Measurements from ENCODE around the gene RGS3. TPM values are rescaled to one million over a fixed set of nuclear protein-coding genes. Genes with fewer than 3 reads are reported as not detected.

Gene RGS3
- total and polyA plus RNA-seq, 11 donors, result 93.4 to 214 (median 134) TPM

GRCh38 chr9:113632776-113633590, 169.5 kb downstream of the RGS3 start:
- peaks cover 0 to 43% (median 19%) of the 10 kb centered on the region in 12 donors for H3K4me1 ChIP-seq
- 79 to 81% (median 80%) methylated on average over 15 of the region's 15 CpGs for WGBS, 4 donors
- ATAC-seq, result peak in 3 of 4 donors; percentile 15 to 52 (median 29)

DNA sequence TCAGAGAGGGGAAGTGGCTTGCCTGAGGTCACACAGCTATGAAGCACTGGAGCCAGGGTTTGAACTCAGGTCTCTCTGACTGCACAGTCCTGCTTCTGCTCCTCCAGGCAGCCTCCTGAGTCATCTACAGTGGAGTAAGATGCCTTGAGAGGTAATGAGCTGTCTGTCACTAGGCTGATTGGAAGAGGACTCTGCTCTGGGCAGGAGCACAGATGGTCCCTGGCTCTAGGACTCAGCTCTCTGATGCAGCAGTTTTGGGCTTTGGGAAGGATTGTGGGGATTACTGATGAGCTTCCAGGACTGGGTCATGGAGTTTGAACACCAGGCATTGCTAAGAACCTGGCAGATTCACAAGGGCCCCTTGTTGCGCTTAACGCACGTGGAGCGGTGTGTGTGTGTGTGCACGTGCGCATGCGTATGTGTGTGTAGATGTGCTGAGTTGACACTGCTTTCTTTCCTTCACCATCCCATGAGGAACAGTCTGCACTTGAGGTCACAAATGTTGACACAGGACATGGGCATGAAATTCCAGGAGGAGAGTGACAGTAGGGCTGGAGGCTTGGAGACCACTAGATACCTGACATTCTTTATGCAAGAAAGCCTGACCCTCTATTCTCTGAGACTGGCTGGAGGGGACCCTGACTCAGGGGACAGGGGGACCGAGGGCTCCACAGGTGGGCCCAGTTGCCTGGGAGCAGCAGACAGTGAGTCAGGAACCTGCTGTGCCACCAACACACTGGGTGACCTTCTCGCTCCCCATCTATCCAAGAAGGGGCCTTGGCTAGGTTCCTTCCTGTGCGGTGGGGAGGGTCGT, 170.5 kb downstream of the RGS3 start:
- peak overlapping the region in 2 of 12 donors; percentile 6 to 31 for H3K27ac ChIP-seq
- H3K36me3 ChIP-seq, result no peaks in the 10 kb centered on the region
- 83 to 88% (median 84%) methylated on average over 11 of the region's 11 CpGs for whole genome bisulfite sequencing, 4 donors
- peak in 2 of 5 donors; percentile 13 to 36 for DNase-seq
- intact Hi-C loops (cut with DNase I), result loop anchor here in 1 of 10 donors (2.0 kb wide), 1 partner anchor 19 kb away; no protein-coding TSS in a partner anchor
- peak in 2 of 4 donors; percentile 12 to 19 for ATAC-seq
- H3K9me3 ChIP-seq, result no peaks in the 10 kb centered on the region
- TF ChIP-seq, protein P1, sequence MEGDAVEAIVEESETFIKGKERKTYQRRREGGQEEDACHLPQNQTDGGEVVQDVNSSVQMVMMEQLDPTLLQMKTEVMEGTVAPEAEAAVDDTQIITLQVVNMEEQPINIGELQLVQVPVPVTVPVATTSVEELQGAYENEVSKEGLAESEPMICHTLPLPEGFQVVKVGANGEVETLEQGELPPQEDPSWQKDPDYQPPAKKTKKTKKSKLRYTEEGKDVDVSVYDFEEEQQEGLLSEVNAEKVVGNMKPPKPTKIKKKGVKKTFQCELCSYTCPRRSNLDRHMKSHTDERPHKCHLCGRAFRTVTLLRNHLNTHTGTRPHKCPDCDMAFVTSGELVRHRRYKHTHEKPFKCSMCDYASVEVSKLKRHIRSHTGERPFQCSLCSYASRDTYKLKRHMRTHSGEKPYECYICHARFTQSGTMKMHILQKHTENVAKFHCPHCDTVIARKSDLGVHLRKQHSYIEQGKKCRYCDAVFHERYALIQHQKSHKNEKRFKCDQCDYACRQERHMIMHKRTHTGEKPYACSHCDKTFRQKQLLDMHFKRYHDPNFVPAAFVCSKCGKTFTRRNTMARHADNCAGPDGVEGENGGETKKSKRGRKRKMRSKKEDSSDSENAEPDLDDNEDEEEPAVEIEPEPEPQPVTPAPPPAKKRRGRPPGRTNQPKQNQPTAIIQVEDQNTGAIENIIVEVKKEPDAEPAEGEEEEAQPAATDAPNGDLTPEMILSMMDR (IDR thresholded peaks at IDR 0.05), result no peak
- no peak for TF ChIP-seq POLR2A (IDR thresholded peaks at IDR 0.05)
- no peak overlapping the region for H3K4me3 ChIP-seq
- H3K27me3 ChIP-seq, result no peaks in the 10 kb centered on the region
- H3K4me1 ChIP-seq, result peaks cover 0 to 43% (median 19%) of the 10 kb centered on the region in 12 donors

More at GRCh38 chr9:113632776-113633590, 169.5 kb downstream of the RGS3 start:
- no peak for TF ChIP-seq POLR2A (IDR thresholded peaks at IDR 0.05)
- TF ChIP-seq, protein P1 (IDR thresholded peaks at IDR 0.05), result no peak
- no peak overlapping the region for H3K27ac ChIP-seq
- intact Hi-C loops (cut with DNase I), result no loop called here
- no peak overlapping the region for H3K4me3 ChIP-seq
- H3K9me3 ChIP-seq, result no peaks in the 10 kb centered on the region
- peak in 1 of 5 donors; percentile 41 for DNase-seq
- H3K27me3 ChIP-seq, result no peaks in the 10 kb centered on the region
- no peaks in the 10 kb centered on the region for H3K36me3 ChIP-seq

GRCh38 chr9:113634596-113635515, 171.3 kb downstream of the RGS3 start:
- no peaks in the 10 kb centered on the region for H3K9me3 ChIP-seq
- peak in 2 of 4 donors; percentile 9 to 19 for ATAC-seq
- 60 to 64% (median 62%) methylated on average over 10 of the region's 10 CpGs for WGBS, 4 donors
- H3K4me3 ChIP-seq, result no peak overlapping the region
- H3K36me3 ChIP-seq, result no peaks in the 10 kb centered on the region
- peak in 1 of 5 donors; percentile 14 for DNase-seq
- H3K4me1 ChIP-seq, result peaks cover 0 to 43% (median 19%) of the 10 kb centered on the region in 12 donors
- intact Hi-C loops (cut with DNase I), result loop anchor here in 1 of 10 donors (2.0 kb wide), 1 partner anchor 20 kb away; no protein-coding TSS in a partner anchor
- TF ChIP-seq POLR2A (IDR thresholded peaks at IDR 0.05), result no peak
- TF ChIP-seq, protein P1 (IDR thresholded peaks at IDR 0.05), result no peak
- H3K27me3 ChIP-seq, result no peaks in the 10 kb centered on the region
- H3K27ac ChIP-seq, result peak overlapping the region in 3 of 12 donors; percentile 5 to 31 (median 6)
